ENCODE data around the gene FAM216A.

DNA sequence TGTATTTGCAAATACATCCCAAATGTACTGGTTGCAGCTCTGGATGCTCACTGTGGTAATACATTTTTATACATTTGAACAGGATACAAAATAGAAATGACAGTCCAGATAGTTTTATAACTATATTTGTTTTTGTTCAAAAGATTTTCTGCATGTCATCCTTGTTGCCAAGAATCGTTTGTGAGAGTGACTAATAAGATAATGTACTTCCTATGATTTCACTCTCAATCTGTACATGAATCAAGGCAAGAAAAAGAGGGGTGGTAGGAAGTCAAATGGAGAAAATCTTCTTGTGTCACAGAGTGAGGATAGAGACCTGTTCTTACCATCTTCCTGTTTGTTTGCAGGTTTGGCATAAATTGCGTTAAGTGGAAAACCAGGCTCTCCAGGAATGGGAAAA lies 32.4 kb upstream of the FAM216A start:
- TF ChIP-seq GATA2 (IDR thresholded peaks at IDR 0.05; ENCODE audit: low read depth, low read length) (no peak), GATA3 (IDR thresholded peaks at IDR 0.05; ENCODE audit: low read depth, low read length) (no peak)
